HS-5 (cell line): ENCODE data around the gene UVRAG.
"Not testable (repeated sequence)": the region's sequence is repeated elsewhere in the genome, so short reads cannot be mapped to it uniquely, and the experiment has no call there.

Experiments used
- DNase-seq: peaks from one replicate; pipeline ENCODE4 v3.0.0-alpha.2; 2012; ENCODE audit warnings: low read depth

UVRAG gene

GRCh38 chr11:75845324-75845723 lies 30.3 kb downstream of the UVRAG start:
- DNase-seq: no peak

GRCh38 chr11:75849894-75850293 lies 34.9 kb downstream of the UVRAG start:
- DNase-seq: no peak

GRCh38 chr11:75850787-75851186 lies 35.8 kb downstream of the UVRAG start:
- no peak for DNase-seq

- DNase-seq: no peak
These were observed 36.2 kb downstream of the UVRAG start for GRCh38 chr11:75851203-75851602.

- no peak for DNase-seq
These were observed 37.5 kb downstream of the UVRAG start for GRCh38 chr11:75852406-75853017.

GRCh38 chr11:75853563-75853962 lies 38.6 kb downstream of the UVRAG start:
- not testable (repeated sequence) for DNase-seq

GRCh38 chr11:75853971-75854370 lies 39.0 kb downstream of the UVRAG start:
- DNase-seq: no peak

- no peak for DNase-seq
These were observed 40.2 kb downstream of the UVRAG start for GRCh38 chr11:75855206-75855605.

GRCh38 chr11:75856912-75857311 lies 41.9 kb downstream of the UVRAG start:
- DNase-seq: no peak

- no peak for DNase-seq
These were observed 43.0 kb downstream of the UVRAG start for GRCh38 chr11:75858042-75858441.

GRCh38 chr11:75858613-75859012 lies 43.6 kb downstream of the UVRAG start:
- DNase-seq: peak; percentile 6

- no peak for DNase-seq
These were observed 44.6 kb downstream of the UVRAG start for GRCh38 chr11:75859614-75860013.

- no peak for DNase-seq
These were observed 47.4 kb downstream of the UVRAG start for GRCh38 chr11:75862437-75862836.

- DNase-seq: peak; percentile 24
These were observed 52.9 kb downstream of the UVRAG start for GRCh38 chr11:75867778-75868374.

- no peak for DNase-seq
These were observed 54.0 kb downstream of the UVRAG start for GRCh38 chr11:75868990-75869389.

GRCh38 chr11:75869661-75870455 lies 54.8 kb downstream of the UVRAG start:
- DNase-seq: no peak

GRCh38 chr11:75872887-75873416 lies 57.9 kb downstream of the UVRAG start:
- DNase-seq: no peak

GRCh38 chr11:75873417-75874221 lies 58.6 kb downstream of the UVRAG start:
- DNase-seq: no peak

- no peak for DNase-seq
These were observed 59.8 kb downstream of the UVRAG start for GRCh38 chr11:75874684-75875341.

- not testable (repeated sequence) for DNase-seq
These were observed 62.3 kb downstream of the UVRAG start for GRCh38 chr11:75877327-75877726.

GRCh38 chr11:75877931-75878330 lies 62.9 kb downstream of the UVRAG start:
- not testable (repeated sequence) for DNase-seq

- DNase-seq: no peak
These were observed 63.9 kb downstream of the UVRAG start for GRCh38 chr11:75878933-75879332.
